Duodenal mucosa (tissue), 2 donors: ENCODE results near the gene ST6GALNAC6.

Experiments
- H3K27ac ChIP-seq: one replicate; pipeline ENCODE4 v1.7.0; 2013; ENCODE audit warnings: low read depth, low read length
- H3K27me3 ChIP-seq, 2 donors: one replicate each; pipeline ENCODE4 v1.7.0; 2013; ENCODE audit warnings: low read length in 2 of 2, control low read depth in 1 of 2; ENCODE audit not compliant: insufficient read depth in 2 of 2, control insufficient read depth in 1 of 2
- H3K36me3 ChIP-seq, 2 donors: one replicate each; pipeline ENCODE4 v1.7.0; 2013; ENCODE audit warnings: low read length in 2 of 2, control low read depth in 1 of 2; ENCODE audit not compliant: insufficient read depth in 2 of 2, control insufficient read depth in 1 of 2
- H3K4me1 ChIP-seq, 2 donors: one replicate each; pipeline ENCODE4 v1.7.0; 2013; ENCODE audit warnings: low read length in 2 of 2, control low read depth in 1 of 2; ENCODE audit not compliant: insufficient read depth in 2 of 2, control insufficient read depth in 1 of 2
- H3K4me3 ChIP-seq, 2 donors: one replicate each; pipeline ENCODE4 v1.7.0; 2013; ENCODE audit warnings: low read length in 2 of 2, low read depth in 1 of 2
- H3K9ac ChIP-seq, 2 donors: one replicate each; pipeline ENCODE4 v1.7.0; 2013; ENCODE audit warnings: low read length in 2 of 2, low read depth in 1 of 2
- H3K9me3 ChIP-seq, 2 donors: one replicate each; pipeline ENCODE4 v1.7.0; 2013; ENCODE audit warnings: low read length in 2 of 2, control low read depth in 1 of 2; ENCODE audit not compliant: control insufficient read depth in 1 of 2

ST6GALNAC6 gene

GRCh38 chr9:127896395-127897192 is 2.8 kb downstream of the ST6GALNAC6 start:
- peaks cover 5 to 33% of the 10 kb centered on the region in 2 donors for H3K4me1 ChIP-seq
- peaks cover 20 to 35% of the 10 kb centered on the region in 2 donors for H3K36me3 ChIP-seq
- no peak overlapping the region for H3K27ac ChIP-seq
- H3K4me3 ChIP-seq: peak overlapping the region in 1 of 2 donors; percentile 8
- H3K9me3 ChIP-seq: peaks cover 10 to 22% of the 10 kb centered on the region in 2 donors
- no peaks in the 10 kb centered on the region for H3K27me3 ChIP-seq
- no peak overlapping the region for H3K9ac ChIP-seq

DNA sequence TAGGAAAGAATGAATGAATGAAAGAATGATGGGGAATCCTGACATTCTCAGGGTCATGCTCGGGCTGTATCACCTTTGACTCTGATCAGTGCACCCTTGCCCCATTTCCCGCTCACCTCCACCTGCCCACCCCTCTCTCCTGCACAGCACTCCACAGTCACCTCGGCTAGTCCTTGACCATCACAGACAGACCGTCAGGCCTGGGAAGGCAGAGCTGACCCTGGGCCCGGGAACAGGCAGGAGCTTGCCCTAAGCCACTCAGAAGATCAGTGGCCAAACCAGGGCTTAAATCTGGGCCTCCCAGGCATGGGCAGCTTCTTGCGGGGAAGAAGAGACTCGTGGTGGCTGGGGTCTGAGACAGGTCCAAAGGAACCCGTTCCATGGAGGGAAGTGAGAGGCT is 3.6 kb downstream of the ST6GALNAC6 start:
- Histone ChIP-seq H3K27me3 (no peaks in the 10 kb centered on the region), H3K9ac (no peak overlapping the region), H3K4me1 (peaks cover 5 to 30% of the 10 kb centered on the region in 2 donors), H3K27ac (no peak overlapping the region), H3K9me3 (peaks cover 10 to 22% of the 10 kb centered on the region in 2 donors), H3K36me3 (peaks cover 20 to 35% of the 10 kb centered on the region in 2 donors), H3K4me3 (no peak overlapping the region)

- no peak overlapping the region for H3K27ac ChIP-seq
- no peak overlapping the region for H3K9ac ChIP-seq
- peaks cover 10 to 22% of the 10 kb centered on the region in 2 donors for H3K9me3 ChIP-seq
- peaks cover 20 to 41% of the 10 kb centered on the region in 2 donors for H3K36me3 ChIP-seq
- no peaks in the 10 kb centered on the region for H3K27me3 ChIP-seq
- H3K4me1 ChIP-seq: peaks cover 0 to 18% of the 10 kb centered on the region in 2 donors
- no peak overlapping the region for H3K4me3 ChIP-seq
Measured at GRCh38 chr9:127893392-127893791, 6.0 kb downstream of the ST6GALNAC6 start.

GRCh38 chr9:127892831-127893230 is 6.6 kb downstream of the ST6GALNAC6 start:
- no peak overlapping the region for H3K9ac ChIP-seq
- H3K36me3 ChIP-seq: peaks cover 20 to 43% of the 10 kb centered on the region in 2 donors
- H3K4me3 ChIP-seq: no peak overlapping the region
- H3K4me1 ChIP-seq: peaks cover 0 to 14% of the 10 kb centered on the region in 2 donors
- peaks cover 10 to 22% of the 10 kb centered on the region in 2 donors for H3K9me3 ChIP-seq
- H3K27me3 ChIP-seq: no peaks in the 10 kb centered on the region
- no peak overlapping the region for H3K27ac ChIP-seq

DNA sequence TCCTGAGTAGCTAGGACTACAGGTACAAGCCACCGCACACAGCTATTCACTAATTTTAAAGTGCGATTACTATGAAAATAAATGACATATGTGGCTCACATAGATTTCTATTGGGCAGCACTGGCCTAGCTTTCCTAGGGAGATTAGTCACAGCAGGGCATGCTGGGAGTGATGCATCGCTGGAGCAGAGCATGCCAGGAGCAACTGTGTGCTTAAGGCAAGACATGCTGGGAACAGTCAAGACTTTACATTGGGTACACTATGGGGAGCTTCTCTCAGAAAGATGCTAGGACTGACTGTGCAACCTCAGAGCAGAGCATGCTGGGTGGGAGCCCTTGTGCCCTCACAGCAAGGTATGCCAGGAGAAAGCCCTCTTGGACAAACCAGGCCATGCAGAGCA is 9.3 kb downstream of the ST6GALNAC6 start:
- Histone ChIP-seq H3K9me3 (peaks cover 10 to 21% of the 10 kb centered on the region in 2 donors), H3K9ac (no peak overlapping the region), H3K36me3 (peaks cover 17 to 45% of the 10 kb centered on the region in 2 donors), H3K27ac (no peak overlapping the region), H3K4me1 (no peaks in the 10 kb centered on the region), H3K4me3 (no peak overlapping the region), H3K27me3 (no peaks in the 10 kb centered on the region)

- Histone ChIP-seq H3K4me1 (no peaks in the 10 kb centered on the region), H3K9me3 (peaks cover 0 to 7% of the 10 kb centered on the region in 2 donors), H3K9ac (no peak overlapping the region), H3K36me3 (peaks cover 0 to 23% of the 10 kb centered on the region in 2 donors), H3K27ac (no peak overlapping the region), H3K27me3 (no peaks in the 10 kb centered on the region), H3K4me3 (no peak overlapping the region)
Measured at GRCh38 chr9:127887792-127888191, 11.6 kb downstream of the ST6GALNAC6 start.

DNA sequence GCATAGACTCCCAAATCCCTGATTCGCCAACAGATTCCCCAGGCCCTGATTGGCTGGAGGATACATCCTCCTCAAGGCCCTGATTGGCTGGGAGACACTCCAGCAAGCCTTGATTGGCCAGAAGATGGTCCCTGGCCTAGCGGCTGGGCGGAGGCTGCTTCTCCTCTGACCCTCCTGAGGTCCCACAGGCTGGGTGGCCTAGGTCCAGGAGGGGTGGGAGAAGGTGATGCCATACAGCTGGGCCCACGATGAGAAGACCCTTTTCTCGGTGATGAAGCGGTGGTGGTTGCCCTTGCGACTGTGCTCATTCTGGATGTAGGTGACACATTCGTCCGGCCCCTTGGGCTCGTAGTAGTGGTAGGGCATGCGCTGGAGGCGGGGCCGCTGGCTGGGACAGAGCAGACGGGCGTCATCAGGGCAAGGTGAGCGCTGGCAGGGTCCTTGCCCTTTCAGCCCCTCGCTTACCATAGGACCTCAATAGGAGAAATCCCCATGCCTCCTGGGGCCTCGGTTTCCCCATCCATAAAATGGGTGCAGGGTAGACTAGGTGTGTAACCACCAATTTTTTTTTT is 12.9 kb downstream of the ST6GALNAC6 start:
- Histone ChIP-seq H3K4me3 (no peak overlapping the region), H3K9ac (no peak overlapping the region), H3K27me3 (no peaks in the 10 kb centered on the region), H3K4me1 (no peaks in the 10 kb centered on the region), H3K27ac (no peak overlapping the region), H3K36me3 (peaks cover 0 to 22% of the 10 kb centered on the region in 2 donors), H3K9me3 (no peaks in the 10 kb centered on the region)

GRCh38 chr9:127885508-127886281 is 13.7 kb downstream of the ST6GALNAC6 start:
- H3K27me3 ChIP-seq: no peaks in the 10 kb centered on the region
- H3K4me3 ChIP-seq: no peak overlapping the region
- H3K27ac ChIP-seq: no peak overlapping the region
- H3K9me3 ChIP-seq: no peaks in the 10 kb centered on the region
- H3K36me3 ChIP-seq: peaks cover 0 to 22% of the 10 kb centered on the region in 2 donors
- H3K9ac ChIP-seq: no peak overlapping the region
- H3K4me1 ChIP-seq: no peaks in the 10 kb centered on the region

GRCh38 chr9:127884976-127885490 is 14.4 kb downstream of the ST6GALNAC6 start:
- Histone ChIP-seq H3K4me3 (no peak overlapping the region), H3K9me3 (no peaks in the 10 kb centered on the region), H3K9ac (no peak overlapping the region), H3K27ac (no peak overlapping the region), H3K4me1 (no peaks in the 10 kb centered on the region), H3K27me3 (no peaks in the 10 kb centered on the region), H3K36me3 (peaks cover 0 to 16% of the 10 kb centered on the region in 2 donors)
